SK-N-SH (cell line): Measurements from ENCODE around the gene PDZD8. TPM values are rescaled to one million over a fixed set of nuclear protein-coding genes. Genes with fewer than 3 reads are reported as not detected.

Experiments
- CTCF ChIA-PET: fragments of 300-600, 350-600 bp; formaldehyde crosslinking; extraction: SDS; loops from one replicate; lab custom pipeline; 2021; lab: Yijun Ruan, JAX
- POLR2A ChIA-PET: fragments of 350-600 bp; sonication (Branson Sonifier 250); formaldehyde crosslinking; extraction: SDS; loops from one replicate; lab custom pipeline; 2020; ENCODE audit warnings: antibody characterized with exemption, inconsistent platforms; lab: Yijun Ruan, JAX
- DNase-seq: peaks from one replicate; pipeline ENCODE4 v3.0.0; 2012
- H2AFZ ChIP-seq: fragments of 200-600 bp; sonication (generic); 2 replicates; pipeline ENCODE4 v1.8.1; 2016; ENCODE audit warnings: antibody characterized with exemption, mild to moderate bottlenecking, low read depth
- H3F3A ChIP-seq: fragments of 200-600 bp; sonication (generic); replicated peaks from 2 replicates; pipeline ENCODE3; 2016; ENCODE audit warnings: antibody characterized with exemption, mild to moderate bottlenecking; ENCODE audit not compliant: insufficient read depth
- H3K27ac ChIP-seq, 2 experiments: fragments of 200-500 bp in 1 of 2; fragments of 200-600 bp in 1 of 2; sonication (Bioruptor generic) in 1 of 2; sonication (generic), shearing (Covaris generic) in 1 of 2; 2 replicates each; pipeline versions ENCODE4 v1.5.1 to v1.6.1; 2014 to 2016; ENCODE audit warnings: low read depth in 2 of 2, inconsistent platforms in 1 of 2, low read length in 1 of 2, mild to moderate bottlenecking in 1 of 2, mixed read lengths in 1 of 2
- H3K27me3 ChIP-seq: fragments of 200-600 bp; sonication (generic), shearing (Covaris generic); 2 replicates; pipeline ENCODE4 v1.6.1; 2016; ENCODE audit warnings: mixed run types; ENCODE audit not compliant: insufficient read depth
- H3K36me3 ChIP-seq, 2 experiments: fragments of 200-500 bp in 1 of 2; fragments of 200-600 bp in 1 of 2; sonication (Bioruptor generic) in 1 of 2; sonication (generic) in 1 of 2; replicated peaks in 1 of 2; 2 replicates each; pipeline versions ENCODE3 to v1.5.1; 2014 to 2016; ENCODE audit warnings: low read length in 1 of 2, mild to moderate bottlenecking in 1 of 2; ENCODE audit not compliant: insufficient read depth in 2 of 2, control insufficient read depth in 1 of 2
- H3K4me1 ChIP-seq, 2 experiments: fragments of 200-500 bp in 1 of 2; fragments of 200-600 bp in 1 of 2; sonication (Bioruptor generic) in 1 of 2; sonication (generic), shearing (Covaris generic) in 1 of 2; 2 replicates each; pipeline versions ENCODE4 v1.5.1 to v1.6.1; 2014 to 2016; ENCODE audit warnings: low read depth in 1 of 2, low read length in 1 of 2, mixed run types in 1 of 2; ENCODE audit not compliant: insufficient read depth in 2 of 2, control insufficient read depth in 1 of 2
- H3K4me2 ChIP-seq: fragments of 200-600 bp; sonication (generic), shearing (Covaris generic); 2 replicates; pipeline ENCODE4 v1.6.1; 2017; ENCODE audit warnings: mixed run types
- H3K4me3 ChIP-seq, 2 experiments: fragments of 200-500 bp in 1 of 2; fragments of 200-600 bp in 1 of 2; sonication (Bioruptor generic) in 1 of 2; sonication (generic), shearing (Covaris generic) in 1 of 2; 2 replicates each; pipeline versions ENCODE4 v1.5.1 to v1.8.1; 2014 to 2016; ENCODE audit warnings: low read depth in 2 of 2, inconsistent platforms in 1 of 2, low read length in 1 of 2, mild to moderate bottlenecking in 1 of 2, mixed read lengths in 1 of 2, moderate library complexity in 1 of 2
- H3K79me2 ChIP-seq: fragments of 200-600 bp; sonication (generic); 2 replicates; pipeline ENCODE4 v1.8.1; 2017; ENCODE audit warnings: mild to moderate bottlenecking; ENCODE audit not compliant: insufficient read depth
- H3K9ac ChIP-seq: fragments of 200-600 bp; sonication (generic); 2 replicates; pipeline ENCODE4 v1.6.1; 2017; ENCODE audit warnings: mixed run types
- H3K9me2 ChIP-seq: fragments of 200-600 bp; sonication (generic); 2 replicates; pipeline ENCODE4 v1.6.1; 2017; ENCODE audit warnings: mixed run types
- H3K9me3 ChIP-seq: fragments of 200-600 bp; sonication (generic); 2 replicates; pipeline ENCODE4 v1.6.1; 2017; ENCODE audit warnings: mixed run types, mild to moderate bottlenecking, moderate library complexity
- H4K20me1 ChIP-seq: fragments of 200-600 bp; sonication (generic); 2 replicates; pipeline ENCODE4 v1.6.1; 2017; ENCODE audit warnings: mild to moderate bottlenecking, mixed run types; ENCODE audit not compliant: insufficient read depth
- CHD2 ChIP-seq: fragments of 150-350 bp; IDR thresholded peaks from 2 replicates; pipeline ENCODE4 v1.6.1; 2018; ENCODE audit warnings: low read length; ENCODE audit not compliant: partially characterized antibody
- ELF1 ChIP-seq: IDR thresholded peaks from 2 replicates; pipeline ENCODE4 v1.4.0; 2012
- EP300 ChIP-seq, 2 experiments: IDR thresholded peaks; 2 replicates each; pipeline versions ENCODE4 v1.4.0 to v1.6.1; 2012; ENCODE audit warnings: borderline replicate concordance in 1 of 2, low read depth in 1 of 2, low read length in 1 of 2
- EZH2phosphoT487 ChIP-seq: fragments of 200-600 bp; sonication (generic); IDR thresholded peaks from 2 replicates; pipeline ENCODE4 v1.6.1; 2017; ENCODE audit warnings: low read depth, mixed run types, mild to moderate bottlenecking, antibody characterized with exemption, moderate library complexity, borderline replicate concordance
- FOXM1 ChIP-seq: IDR thresholded peaks from 2 replicates; pipeline ENCODE4 v1.4.0; 2012; ENCODE audit warnings: low read depth, mild to moderate bottlenecking
- GABPA ChIP-seq: IDR thresholded peaks from 2 replicates; pipeline ENCODE4 v1.4.0; 2012; ENCODE audit warnings: low read depth, mild to moderate bottlenecking
- GATA2 ChIP-seq: sonication (generic); formaldehyde crosslinking; IDR thresholded peaks from 2 replicates; pipeline ENCODE4 v1.5.0; 2020; ENCODE audit warnings: mild to moderate bottlenecking, missing genetic modification reagents
- JUND ChIP-seq: IDR thresholded peaks from 2 replicates; pipeline ENCODE4 v1.4.0; 2012
- MXI1 ChIP-seq: IDR thresholded peaks from 2 replicates; pipeline ENCODE4 v1.6.1; 2012; ENCODE audit warnings: mild to moderate bottlenecking, low read depth, low read length, improper control_type of control experiment
- NRF1 ChIP-seq: IDR thresholded peaks from 2 replicates; pipeline ENCODE4 v1.6.1; 2012; ENCODE audit warnings: low read depth, mild to moderate bottlenecking, low read length
- POLR2AphosphoS5 ChIP-seq: IDR thresholded peaks from 2 replicates; pipeline ENCODE4 v1.6.1; 2012; ENCODE audit warnings: low read depth, low read length
- RAD21 ChIP-seq: IDR thresholded peaks from 2 replicates; pipeline ENCODE4 v1.6.1; 2012; ENCODE audit warnings: mild to moderate bottlenecking, low read length
- RCOR1 ChIP-seq: fragments of 150-350 bp; IDR thresholded peaks from 2 replicates; pipeline ENCODE4 v1.6.1; 2017; ENCODE audit warnings: antibody characterized with exemption, low read length
- TCF12 ChIP-seq: IDR thresholded peaks from 2 replicates; pipeline ENCODE4 v1.4.0; 2012
- USF2 ChIP-seq: fragments of 150-350 bp; IDR thresholded peaks from 2 replicates; pipeline ENCODE4 v1.6.1; 2017; ENCODE audit warnings: antibody characterized with exemption, low read length, low read depth, borderline replicate concordance
- YY1 ChIP-seq: IDR thresholded peaks from 2 replicates; pipeline ENCODE4 v1.4.0; 2012; ENCODE audit warnings: low read depth, mild to moderate bottlenecking
- WGBS: methylation state at CpG from one replicate; pipeline ENCODE4 v1.1.6; 2017; ENCODE audit warnings: low lambda C conversion rate; 5-methylcytosine and 5-hydroxymethylcytosine counted together
- polyA plus RNA-seq, 3 experiments: library from polyadenylated mRNA; depleted of rRNA; stranded (reverse); fragments of >200 nt; gene quantifications; 2 replicates each; pipeline ENCODE4 v1.2.3, GENCODE V29; 2012
- TF ChIP-seq, protein P1 (sequence below): IDR thresholded peaks from 2 replicates; pipeline ENCODE4; 2012

The PDZD8 gene
- polyA plus RNA-seq, 1 of the 3 experiments (the other 2 are of a cell fraction) = 6.6 TPM

GRCh38 chr10:117350909-117351308, 24.3 kb downstream of the PDZD8 start:
- WGBS = 91% methylated on average over 3 of the region's 3 CpGs

DNA sequence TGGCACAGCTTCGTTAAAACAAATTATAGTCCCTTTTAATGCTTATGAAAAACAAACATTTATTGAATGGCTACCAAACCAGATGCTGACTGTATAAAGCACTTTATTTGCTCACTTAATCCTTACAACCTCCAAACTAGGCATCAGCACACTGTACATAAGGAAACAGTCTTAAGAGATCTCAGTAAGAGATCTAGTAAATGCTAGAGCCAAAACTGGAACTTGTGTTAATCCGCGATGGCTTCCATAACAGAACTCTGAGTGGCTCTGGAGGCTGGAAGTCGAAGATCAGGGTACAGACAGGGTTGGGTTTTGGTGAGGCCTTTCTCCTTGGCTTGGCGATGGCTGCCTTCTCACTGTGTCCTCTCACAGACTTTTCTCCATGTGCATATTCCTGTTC, 27.0 kb downstream of the PDZD8 start:
- Histone ChIP-seq H3K27ac (no peak overlapping the region), H3K4me3 (no peak overlapping the region), H3K27me3 (no peaks in the 10 kb centered on the region), H3K9me3 (no peaks in the 10 kb centered on the region), H3K4me1 (peaks cover 2 to 4% of the 10 kb centered on the region in 2 experiments; a peak in 1 of 4 replicates), H3K9ac (no peak overlapping the region), H3K36me3 (no peaks in the 10 kb centered on the region), H3K79me2 (peaks cover 72% of the 10 kb centered on the region), H3K4me2 (no peak overlapping the region), H3F3A (peaks cover 4% of the 10 kb centered on the region), H2AFZ (no peak overlapping the region), H4K20me1 (peaks cover 40% of the 10 kb centered on the region; the same call in 1 of the 2 replicates), H3K9me2 (no peaks in the 10 kb centered on the region)
- TF ChIP-seq NRF1 = no peak
- TF ChIP-seq EZH2phosphoT487 = no peak
- no peak for TF ChIP-seq TCF12
- TF ChIP-seq MXI1 = no peak
- no peak for TF ChIP-seq GATA2 (CRISPR knock-in tag)
- TF ChIP-seq EP300 (IDR thresholded peaks at IDR 0.05; ENCODE audit: borderline replicate concordance in 1 of 2, low read depth in 1 of 2, low read length in 1 of 2) = no peak
- TF ChIP-seq ELF1 = no peak
- no peak for TF ChIP-seq GABPA
- TF ChIP-seq, protein P1, sequence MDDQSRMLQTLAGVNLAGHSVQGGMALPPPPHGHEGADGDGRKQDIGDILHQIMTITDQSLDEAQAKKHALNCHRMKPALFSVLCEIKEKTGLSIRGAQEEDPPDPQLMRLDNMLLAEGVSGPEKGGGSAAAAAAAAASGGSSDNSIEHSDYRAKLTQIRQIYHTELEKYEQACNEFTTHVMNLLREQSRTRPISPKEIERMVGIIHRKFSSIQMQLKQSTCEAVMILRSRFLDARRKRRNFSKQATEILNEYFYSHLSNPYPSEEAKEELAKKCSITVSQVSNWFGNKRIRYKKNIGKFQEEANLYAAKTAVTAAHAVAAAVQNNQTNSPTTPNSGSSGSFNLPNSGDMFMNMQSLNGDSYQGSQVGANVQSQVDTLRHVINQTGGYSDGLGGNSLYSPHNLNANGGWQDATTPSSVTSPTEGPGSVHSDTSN = no peak
- no peak for TF ChIP-seq YY1
- TF ChIP-seq RCOR1 = no peak
- TF ChIP-seq POLR2AphosphoS5 = no peak
- no peak for TF ChIP-seq JUND
- ChIA-PET CTCF (interaction anchor here (0.9 to 1.8 kb wide), 4 partner anchors 11 to 132 kb away, joined by 5 to 6 read pairs (median 6); no protein-coding TSS in a partner anchor), POLR2A (no interaction called here)
- no peak for DNase-seq
- WGBS = 77% methylated on average over 5 of the region's 5 CpGs

More at GRCh38 chr10:117350909-117351308, 24.3 kb downstream of the PDZD8 start:
- Histone ChIP-seq H3K4me1 (peaks cover 0 to 2% of the 10 kb centered on the region in 2 experiments; a peak in 2 of 4 replicates), H3K4me3 (no peak overlapping the region), H3K36me3 (no peaks in the 10 kb centered on the region), H3K9ac (no peak overlapping the region), H2AFZ (no peak overlapping the region), H3F3A (no peaks in the 10 kb centered on the region), H3K27ac (no peak overlapping the region), H3K27me3 (no peaks in the 10 kb centered on the region), H3K9me3 (no peaks in the 10 kb centered on the region), H3K4me2 (no peak overlapping the region), H4K20me1 (peaks cover 49% of the 10 kb centered on the region), H3K79me2 (peaks cover 80% of the 10 kb centered on the region), H3K9me2 (no peaks in the 10 kb centered on the region)
- CTCF ChIA-PET = interaction anchor here (1.2 to 1.6 kb wide), 2 partner anchors 30 to 134 kb away, joined by 3 to 4 read pairs; no protein-coding TSS in a partner anchor
- POLR2A ChIA-PET = no interaction called here
- TF ChIP-seq RCOR1 (no peak), USF2 (no peak), RAD21 (no peak), YY1 (no peak), CHD2 (no peak), GATA2 (CRISPR knock-in tag) (no peak), FOXM1 (no peak)
- no peak for DNase-seq
